A549 (cell line): ENCODE data around the gene AR. TPM values are rescaled to one million over a fixed set of nuclear protein-coding genes. Genes with fewer than 3 reads are reported as not detected.
A peak's percentile ranks its signal among the peaks of the same experiment; 100 is the strongest.

Experiments
- ATAC-seq, 2 experiments: fragments of 200-7000 bp in 1 of 2; fragments of >200 bp in 1 of 2; cut with Nextera tagmentation in 1 of 2; cut with Tn5 transposase in 1 of 2; 3 replicates each; pipeline versions ENCODE4 v1.8.0 to v1.9.1; 2018 to 2020; ENCODE audit warnings: mild to moderate bottlenecking in 1 of 2, moderate library complexity in 1 of 2
- CTCF ChIA-PET: fragments of 300-600 bp; sonication (Branson Sonifier 250); formaldehyde crosslinking; extraction: SDS; loops from one replicate; lab custom pipeline; 2021; ENCODE audit warnings: antibody characterized with exemption, inconsistent platforms; lab: Yijun Ruan, JAX
- POLR2A ChIA-PET: fragments of 350-600 bp; formaldehyde crosslinking; extraction: SDS; loops from one replicate; lab custom pipeline; 2021; ENCODE audit warnings: antibody characterized with exemption, inconsistent platforms; lab: Yijun Ruan, JAX
- DNase-seq, 2 experiments: peaks; one replicate each; pipeline versions ENCODE4 v3.0.0 to v3.0.0-alpha.2; 2011 to 2016; ENCODE audit warnings: low read depth in 1 of 2, low spot score in 1 of 2
- FAIRE-seq: peaks from 2 replicates; lab custom pipeline; 2011; peaks lifted over from hg19 to GRCh38; lab: Jason Lieb, UNC
- H3K27ac ChIP-seq, 2 experiments: fragments of >200 bp; sonication (Bioruptor Twin); formaldehyde crosslinking; 3 replicates each; pipeline ENCODE4 v1.5.1; 2016 to 2017
- H3K4me1 ChIP-seq: fragments of >200 bp; sonication (Bioruptor Twin); formaldehyde crosslinking; 3 replicates; pipeline ENCODE4 v1.6.1; 2016
- H3K4me2 ChIP-seq: fragments of >200 bp; sonication (Bioruptor Twin); formaldehyde crosslinking; 3 replicates; pipeline ENCODE4 v1.6.1; 2016
- H3K4me3 ChIP-seq: fragments of >200 bp; sonication (Bioruptor Twin); formaldehyde crosslinking; 3 replicates; pipeline ENCODE4 v1.5.1; 2016
- H3K9me3 ChIP-seq: fragments of >200 bp; sonication (Bioruptor Twin); formaldehyde crosslinking; 3 replicates; pipeline ENCODE4 v1.6.1; 2016
- ATOH8 ChIP-seq: fragments of 250-450 bp; sonication (Bioruptor Pico); IDR thresholded peaks from 2 replicates; pipeline ENCODE4 v1.5.0; 2020; ENCODE audit warnings: low read depth, mild to moderate bottlenecking, moderate library complexity
- CBX2 ChIP-seq: fragments of 200-600 bp; sonication (generic); IDR thresholded peaks from 2 replicates; pipeline ENCODE4 v1.6.1; 2016; ENCODE audit warnings: low read depth, mild to moderate bottlenecking, borderline replicate concordance
- CBX8 ChIP-seq: fragments of 200-600 bp; sonication (generic); IDR thresholded peaks from 2 replicates; pipeline ENCODE4 v1.6.1; 2016
- CEBPB ChIP-seq, 2 experiments: fragments of >200 bp in 1 of 2; sonication (Bioruptor Twin) in 1 of 2; formaldehyde crosslinking in 1 of 2; IDR thresholded peaks; 2 replicates each; pipeline ENCODE4 v1.6.1; 2012 to 2016
- CHD4 ChIP-seq: fragments of 200-600 bp; sonication (generic); IDR thresholded peaks from 2 replicates; pipeline ENCODE4 v1.6.1; 2016; ENCODE audit warnings: antibody characterized with exemption, mild to moderate bottlenecking, borderline replicate concordance
- CTCF ChIP-seq: fragments of >200 bp; sonication (Bioruptor Twin); formaldehyde crosslinking; IDR thresholded peaks from 3 replicates; pipeline ENCODE4 v1.5.1; 2016
- FOSB ChIP-seq: fragments of 250-450 bp; sonication (Bioruptor Pico); IDR thresholded peaks from 2 replicates; pipeline ENCODE4 v1.5.0; 2020; ENCODE audit warnings: mild to moderate bottlenecking, moderate library complexity
- FOXS1 ChIP-seq: fragments of 250-450 bp; sonication (Bioruptor Pico); IDR thresholded peaks from 2 replicates; pipeline ENCODE4 v1.5.0; 2020; ENCODE audit warnings: mild to moderate bottlenecking, moderate library complexity
- HDAC2 ChIP-seq: fragments of 200-600 bp; sonication (generic); IDR thresholded peaks from 2 replicates; pipeline ENCODE4 v1.6.1; 2016
- HOXA7 ChIP-seq: fragments of 250-450 bp; sonication (Bioruptor Pico); IDR thresholded peaks from 2 replicates; pipeline ENCODE4 v1.5.0; 2020; ENCODE audit warnings: mild to moderate bottlenecking, moderate library complexity
- HOXB13 ChIP-seq: fragments of 250-450 bp; sonication (Bioruptor Pico); IDR thresholded peaks from 2 replicates; pipeline ENCODE4 v1.5.0; 2020; ENCODE audit warnings: low read depth, mild to moderate bottlenecking, moderate library complexity
- KDM1A ChIP-seq: fragments of 200-600 bp; sonication (generic); IDR thresholded peaks from 2 replicates; pipeline ENCODE4 v1.6.1; 2016; ENCODE audit warnings: low read depth, mild to moderate bottlenecking
- KDM5A ChIP-seq: fragments of 200-600 bp; sonication (generic); IDR thresholded peaks from 2 replicates; pipeline ENCODE4 v1.6.1; 2016; ENCODE audit warnings: antibody characterized with exemption, mild to moderate bottlenecking
- MAZ ChIP-seq: fragments of 150-350 bp; IDR thresholded peaks from 2 replicates; pipeline ENCODE4 v1.6.1; 2014; ENCODE audit warnings: antibody characterized with exemption, low read depth, low read length, borderline replicate concordance
- POLR2A ChIP-seq: IDR thresholded peaks from 2 replicates; pipeline ENCODE4 v1.6.1; 2012; ENCODE audit warnings: mild to moderate bottlenecking, low read length
- RFX5 ChIP-seq: fragments of 450-650 bp; IDR thresholded peaks from 2 replicates; pipeline ENCODE4 v1.7.1; 2014; ENCODE audit warnings: antibody characterized with exemption, mild to moderate bottlenecking, moderate library complexity
- RNF2 ChIP-seq: fragments of 200-600 bp; sonication (generic); IDR thresholded peaks from 2 replicates; pipeline ENCODE4 v1.6.1; 2016; ENCODE audit warnings: low read depth, mild to moderate bottlenecking, antibody characterized with exemption, moderate library complexity, borderline replicate concordance
- SREBF2 ChIP-seq: fragments of 450-650 bp; IDR thresholded peaks from 2 replicates; pipeline ENCODE4 v1.6.1; 2014; ENCODE audit warnings: mild to moderate bottlenecking, moderate library complexity
- TFCP2L1 ChIP-seq: fragments of 250-450 bp; sonication (Bioruptor Pico); IDR thresholded peaks from 2 replicates; pipeline ENCODE4 v1.5.0; 2021; ENCODE audit warnings: mild to moderate bottlenecking
- TP53 ChIP-seq: fragments of 250-450 bp; sonication (Bioruptor Pico); IDR thresholded peaks from 2 replicates; pipeline ENCODE4 v1.5.0; 2021; ENCODE audit warnings: mild to moderate bottlenecking, moderate library complexity
- ZC3H11A ChIP-seq: fragments of 450-650 bp; IDR thresholded peaks from 2 replicates; pipeline ENCODE4 v1.6.1; 2014; ENCODE audit warnings: antibody characterized with exemption, mild to moderate bottlenecking
- ZNF302 ChIP-seq: fragments of 250-450 bp; sonication (Bioruptor Pico); IDR thresholded peaks from 2 replicates; pipeline ENCODE4 v1.9.0; 2021; ENCODE audit warnings: inconsistent platforms, mild to moderate bottlenecking, moderate library complexity
- ZSCAN20 ChIP-seq: fragments of 250-450 bp; sonication (Bioruptor Pico); IDR thresholded peaks from 2 replicates; pipeline ENCODE4 v1.8.0; 2022; ENCODE audit warnings: mild to moderate bottlenecking, moderate library complexity
- WGBS: methylation state at CpG from one replicate; pipeline ENCODE4 v1.1.6; 2017; ENCODE audit errors: missing lambda C conversion rate; 5-methylcytosine and 5-hydroxymethylcytosine counted together
- polyA plus RNA-seq, 4 experiments: library from polyadenylated mRNA; depleted of rRNA in 3 of 4; stranded (reverse); fragments of >200 nt; fragmentation: RNase III in 1 of 4; extraction: RNeasy Plus Mini Kit Qiagen cat#74134 plus additional on column Dnase treatment in 1 of 4; gene quantifications; 2 replicates in 3 of 4; 3 replicates in 1 of 4; pipeline ENCODE4 v1.2.3, GENCODE V29; 2011 to 2017
- TF ChIP-seq, protein P1 (sequence below): fragments of 200-600 bp; sonication (generic); IDR thresholded peaks from 2 replicates; pipeline ENCODE4 v1.6.1; 2016; ENCODE audit warnings: antibody characterized with exemption, mild to moderate bottlenecking, moderate library complexity
- TF ChIP-seq, protein P2 (sequence below): fragments of >200 bp; sonication (Bioruptor Twin); formaldehyde crosslinking; IDR thresholded peaks from 3 replicates; pipeline ENCODE4 v1.6.1; 2016
- TF ChIP-seq, protein P3 (sequence below): IDR thresholded peaks from 2 replicates; pipeline ENCODE4 v1.6.1; 2012; ENCODE audit warnings: low read depth, borderline replicate concordance

AR gene
- polyA plus RNA-seq, 2 of the 4 experiments (the other 2 are of a cell fraction), result 2.2 to 8.7 TPM

DNA sequence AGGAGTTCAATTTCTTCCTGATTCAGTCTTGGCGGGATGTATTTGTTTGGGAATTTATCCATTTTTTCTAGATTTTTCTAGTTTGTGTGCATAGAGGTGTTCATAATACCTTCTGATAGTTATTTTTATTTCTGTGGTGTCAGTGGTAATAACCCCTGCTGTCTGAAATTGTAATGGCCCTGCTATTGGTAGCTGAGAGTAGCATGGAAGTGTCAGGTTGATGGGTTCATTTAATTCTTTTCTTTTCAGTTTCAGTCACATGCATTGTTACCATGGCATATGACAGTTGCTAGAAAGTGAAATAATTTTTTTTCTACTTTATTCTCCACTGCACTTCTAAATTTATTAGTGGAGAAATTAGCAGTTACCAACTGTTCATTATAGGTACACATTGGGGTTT, 20.7 kb downstream of the AR start:
- no peak for ATAC-seq

DNA sequence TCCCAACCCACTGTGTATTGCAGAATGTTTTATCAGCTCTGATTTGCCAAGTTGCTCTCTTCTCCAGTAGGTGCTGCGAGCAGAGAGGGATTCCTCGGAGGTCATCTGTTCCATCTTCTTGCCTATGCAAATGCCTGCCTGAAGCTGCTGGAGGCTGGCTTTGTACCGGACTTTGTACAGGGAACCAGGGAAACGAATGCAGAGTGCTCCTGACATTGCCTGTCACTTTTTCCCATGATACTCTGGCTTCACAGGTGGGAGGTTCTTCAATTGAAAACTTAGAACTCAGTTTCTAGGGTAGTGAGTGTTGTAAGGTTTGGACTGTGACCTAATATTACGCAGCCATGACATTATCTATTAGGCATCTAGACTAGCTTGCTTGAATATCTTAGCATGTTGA, 24.9 kb downstream of the AR start:
- no peaks in the 10 kb centered on the region for H3K9me3 ChIP-seq
- no peak for FAIRE-seq
- H3K27ac ChIP-seq, result no peak overlapping the region
- DNase-seq, result peak in 1 of 2 experiments; percentile 16
- peak in 1 of 2 experiments; percentile 67; a peak in 3 of 6 replicates for ATAC-seq
- H3K4me1 ChIP-seq, result peaks cover 27% of the 10 kb centered on the region; the same call in 2 of the 3 replicates
- no peak overlapping the region for H3K4me3 ChIP-seq
- TF ChIP-seq RNF2, result no peak
- no peak for TF ChIP-seq MAZ
- TF ChIP-seq, protein P1, sequence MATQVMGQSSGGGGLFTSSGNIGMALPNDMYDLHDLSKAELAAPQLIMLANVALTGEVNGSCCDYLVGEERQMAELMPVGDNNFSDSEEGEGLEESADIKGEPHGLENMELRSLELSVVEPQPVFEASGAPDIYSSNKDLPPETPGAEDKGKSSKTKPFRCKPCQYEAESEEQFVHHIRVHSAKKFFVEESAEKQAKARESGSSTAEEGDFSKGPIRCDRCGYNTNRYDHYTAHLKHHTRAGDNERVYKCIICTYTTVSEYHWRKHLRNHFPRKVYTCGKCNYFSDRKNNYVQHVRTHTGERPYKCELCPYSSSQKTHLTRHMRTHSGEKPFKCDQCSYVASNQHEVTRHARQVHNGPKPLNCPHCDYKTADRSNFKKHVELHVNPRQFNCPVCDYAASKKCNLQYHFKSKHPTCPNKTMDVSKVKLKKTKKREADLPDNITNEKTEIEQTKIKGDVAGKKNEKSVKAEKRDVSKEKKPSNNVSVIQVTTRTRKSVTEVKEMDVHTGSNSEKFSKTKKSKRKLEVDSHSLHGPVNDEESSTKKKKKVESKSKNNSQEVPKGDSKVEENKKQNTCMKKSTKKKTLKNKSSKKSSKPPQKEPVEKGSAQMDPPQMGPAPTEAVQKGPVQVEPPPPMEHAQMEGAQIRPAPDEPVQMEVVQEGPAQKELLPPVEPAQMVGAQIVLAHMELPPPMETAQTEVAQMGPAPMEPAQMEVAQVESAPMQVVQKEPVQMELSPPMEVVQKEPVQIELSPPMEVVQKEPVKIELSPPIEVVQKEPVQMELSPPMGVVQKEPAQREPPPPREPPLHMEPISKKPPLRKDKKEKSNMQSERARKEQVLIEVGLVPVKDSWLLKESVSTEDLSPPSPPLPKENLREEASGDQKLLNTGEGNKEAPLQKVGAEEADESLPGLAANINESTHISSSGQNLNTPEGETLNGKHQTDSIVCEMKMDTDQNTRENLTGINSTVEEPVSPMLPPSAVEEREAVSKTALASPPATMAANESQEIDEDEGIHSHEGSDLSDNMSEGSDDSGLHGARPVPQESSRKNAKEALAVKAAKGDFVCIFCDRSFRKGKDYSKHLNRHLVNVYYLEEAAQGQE, result no peak
- no peak for TF ChIP-seq FOSB (CRISPR knock-in tag)
- TF ChIP-seq HOXB13 (CRISPR knock-in tag), result no peak
- no peak for TF ChIP-seq CTCF
- no peak for TF ChIP-seq FOXS1
- no peak for TF ChIP-seq CEBPB (IDR thresholded peaks at IDR 0.05)
- no peak for TF ChIP-seq ZSCAN20 (CRISPR knock-in tag)
- no peak for TF ChIP-seq KDM1A
- TF ChIP-seq POLR2A, result no peak
- no peak for TF ChIP-seq KDM5A
- no peak for TF ChIP-seq CBX8
- TF ChIP-seq ATOH8 (CRISPR knock-in tag), result no peak
- TF ChIP-seq, protein P2, sequence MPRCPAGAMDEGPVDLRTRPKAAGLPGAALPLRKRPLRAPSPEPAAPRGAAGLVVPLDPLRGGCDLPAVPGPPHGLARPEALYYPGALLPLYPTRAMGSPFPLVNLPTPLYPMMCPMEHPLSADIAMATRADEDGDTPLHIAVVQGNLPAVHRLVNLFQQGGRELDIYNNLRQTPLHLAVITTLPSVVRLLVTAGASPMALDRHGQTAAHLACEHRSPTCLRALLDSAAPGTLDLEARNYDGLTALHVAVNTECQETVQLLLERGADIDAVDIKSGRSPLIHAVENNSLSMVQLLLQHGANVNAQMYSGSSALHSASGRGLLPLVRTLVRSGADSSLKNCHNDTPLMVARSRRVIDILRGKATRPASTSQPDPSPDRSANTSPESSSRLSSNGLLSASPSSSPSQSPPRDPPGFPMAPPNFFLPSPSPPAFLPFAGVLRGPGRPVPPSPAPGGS, result no peak
- no peak for TF ChIP-seq HDAC2
- no peak for TF ChIP-seq ZNF302 (CRISPR knock-in tag)
- TF ChIP-seq, protein P3, sequence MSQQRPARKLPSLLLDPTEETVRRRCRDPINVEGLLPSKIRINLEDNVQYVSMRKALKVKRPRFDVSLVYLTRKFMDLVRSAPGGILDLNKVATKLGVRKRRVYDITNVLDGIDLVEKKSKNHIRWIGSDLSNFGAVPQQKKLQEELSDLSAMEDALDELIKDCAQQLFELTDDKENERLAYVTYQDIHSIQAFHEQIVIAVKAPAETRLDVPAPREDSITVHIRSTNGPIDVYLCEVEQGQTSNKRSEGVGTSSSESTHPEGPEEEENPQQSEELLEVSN, result no peak
- WGBS, result 35% methylated on average over 5 of the region's 5 CpGs
- CTCF ChIA-PET, result interaction anchor here (0.6 kb wide), 1 partner anchor 14 kb away, joined by 6 read pairs; no protein-coding TSS in a partner anchor
- POLR2A ChIA-PET, result no interaction called here
- H3K4me2 ChIP-seq, result peak overlapping the region; percentile 32; the same call in 2 of the 3 replicates

More for the DNA sequence above, 20.7 kb downstream of the AR start:
- H3K27ac ChIP-seq, result peak overlapping the region; percentile 76 to 82
- no peak for TF ChIP-seq CHD4
- no peak for TF ChIP-seq SREBF2
- TF ChIP-seq, protein P3, result no peak
- TF ChIP-seq HOXA7, result no peak
- no peak for TF ChIP-seq TP53 (CRISPR knock-in tag)
- no peak for TF ChIP-seq ZC3H11A
- TF ChIP-seq RFX5, result no peak
- no peak for TF ChIP-seq FOXS1
- TF ChIP-seq CBX2, result no peak
- no peak for TF ChIP-seq TFCP2L1 (CRISPR knock-in tag)
- no peak for TF ChIP-seq FOSB (CRISPR knock-in tag)
- TF ChIP-seq, all 56 proteins: peak for 0
- POLR2A ChIA-PET, result no interaction called here
- no peaks in the 10 kb centered on the region for H3K9me3 ChIP-seq
- DNase-seq (no peak), FAIRE-seq (no peak)
- WGBS, result 100% methylated on average over 1 of the region's 1 CpG
- H3K4me2 ChIP-seq, result peak overlapping the region; percentile 58
- H3K4me1 ChIP-seq, result peaks cover 43% of the 10 kb centered on the region
- no peak overlapping the region for H3K4me3 ChIP-seq
- CTCF ChIA-PET, result no interaction called here
